Measurements from ENCODE around the gene LMO7. TPM values are rescaled to one million over a fixed set of nuclear protein-coding genes. Genes with fewer than 3 reads are reported as not detected.

The LMO7 gene
- total and polyA plus RNA-seq, 2 of the 4 experiments (the other 2 are of a cell fraction) = 266 to 367 TPM

GRCh38 chr13:75633285-75633684 lies 2.8 kb upstream of the LMO7 start:
- Histone ChIP-seq H3K4me3 (ENCODE audit: insufficient read depth, low read depth, low read length) (no peak overlapping the region), H4K20me1 (ENCODE audit: insufficient read depth, low read length) (0 out of 2 replicates have a peak, but pooled peaks cover under 1% of the 10 kb centered on the region), H2BK15ac (ENCODE audit: low read depth, low read length) (peak overlapping the region; percentile 8; the same call in 1 of the 3 replicates), H3K14ac (replicated peaks; ENCODE audit: low read depth, low read length) (0 out of 2 replicates have a peak overlapping the region, but pooled peaks have one; percentile 24), H4K8ac (ENCODE audit: low read depth in 2 of 2, low read length in 2 of 2) (peak overlapping the region in 1 of 2 experiments; percentile 82; a peak in 3 of 4 replicates), H2BK5ac (ENCODE audit: low read depth, low read length, poor library complexity, severe bottlenecking) (peak overlapping the region; percentile 88), H3K4me2 (ENCODE audit: low read depth, low read length) (0 out of 2 replicates have a peak overlapping the region, but pooled peaks have one; percentile 6), H2AK5ac (ENCODE audit: low read depth, low read length) (peak overlapping the region; percentile 74; the same call in 1 of the 2 replicates), H3K4ac (ENCODE audit: low read depth, low read length) (peak overlapping the region; percentile 51), H3K4me1 (ENCODE audit: control insufficient read depth, insufficient read depth, low read length) (peaks cover 14% of the 10 kb centered on the region), H3K9ac (ENCODE audit: low read depth, low read length) (no peak overlapping the region), H3K27me3 (ENCODE audit: control insufficient read depth, insufficient read depth, low read length) (no peaks in the 10 kb centered on the region), H4K5ac (ENCODE audit: low read depth, low read length) (peak overlapping the region; percentile 4; the same call in 1 of the 2 replicates), H3K79me1 (ENCODE audit: low read depth in 1 of 2, low read length in 2 of 2) (peaks cover 20 to 47% of the 10 kb centered on the region in 2 experiments), H2AK9ac (replicated peaks; ENCODE audit: low read depth, low read length, poor library complexity) (peak overlapping the region; percentile 12), H3K36me3 (ENCODE audit: control insufficient read depth, insufficient read depth, low read length) (no peaks in the 10 kb centered on the region), H2AFZ (replicated peaks; ENCODE audit: low read length, poor library complexity) (no peak overlapping the region), H3K18ac (ENCODE audit: low read depth, low read length) (peak overlapping the region; percentile 58), H3K23ac (ENCODE audit: low read depth, low read length) (no peak overlapping the region), H3K27ac (ENCODE audit: insufficient read depth, low read length) (peak overlapping the region; percentile 62), H2BK20ac (ENCODE audit: low read depth, low read length) (peak overlapping the region; percentile 59; the same call in 1 of the 2 replicates), H2BK120ac (ENCODE audit: low read depth, low read length) (peak overlapping the region; percentile 84), H3K9me1 (ENCODE audit: insufficient read depth, low read length) (peaks cover 6% of the 10 kb centered on the region; the same call in 1 of the 2 replicates), H4K91ac (ENCODE audit: insufficient read depth, low read depth, low read length) (peak overlapping the region; percentile 73), H3K56ac (ENCODE audit: extremely low read depth, insufficient read depth, low read length) (peak overlapping the region; percentile 46; the same call in 1 of the 2 replicates), H3K9me3 (ENCODE audit: control insufficient read depth, insufficient read depth, low read length) (no peaks in the 10 kb centered on the region)
- intact Hi-C loops (cut with micrococcal nuclease) (no loop called here), in situ Hi-C loops (cut with MboI; ENCODE audit: low sequenced_read_pairs) (no loop called here), dilution Hi-C loops (cut with HindIII; ENCODE audit: low sequenced_read_pairs, unreplicated experiment) (no loop called here)
- DNase-seq (peak; percentile 97), ATAC-seq (ENCODE audit: low read depth) (peak; percentile 56)
- BruUV-seq (replicated peaks) = no TSS peak
- CTCF ChIA-PET = interaction anchor here (0.7 to 1.6 kb wide), 2 partner anchors 22 to 40 kb away, joined by 3 to 4 read pairs; no protein-coding TSS in a partner anchor
- POLR2A ChIA-PET (ENCODE audit: unreplicated experiment) = interaction anchor here (0.6 kb wide), 1 partner anchor 141 kb away, joined by 3 read pairs; no protein-coding TSS in a partner anchor
- WGBS, 2 experiments (ENCODE audit: extremely low coverage in 2 of 2, insufficient read length in 1 of 2) = no CpG with 5 or more reads among the region's 2 CpGs
- TF ChIP-seq MAFK (IDR thresholded peaks at IDR 0.05; ENCODE audit: low read depth, low read length) (peak; percentile 35; the same call in 1 of the 2 replicates), RFX5 (IDR thresholded peaks at IDR 0.05; ENCODE audit: low read depth, low read length) (no peak), RAD21 (IDR thresholded peaks at IDR 0.05; ENCODE audit: low read length) (0 out of 2 replicates have a peak, but pooled peaks have one; percentile 5), POLR2A (IDR thresholded peaks at IDR 0.05; ENCODE audit: low read depth, low read length) (no peak), NFE2L2 (IDR thresholded peaks at IDR 0.05; ENCODE audit: low read depth, low read length) (no peak), MXI1 (IDR thresholded peaks at IDR 0.05; ENCODE audit: borderline replicate concordance, low read depth, low read length) (no peak), MAZ (IDR thresholded peaks at IDR 0.05; ENCODE audit: borderline replicate concordance, low read depth, low read length) (no peak), FOS (IDR thresholded peaks at IDR 0.05; ENCODE audit: low read depth, low read length) (0 out of 2 replicates have a peak, but pooled peaks have one; percentile 4), BHLHE40 (IDR thresholded peaks at IDR 0.05; ENCODE audit: low read depth, low read length) (no peak), RCOR1 (IDR thresholded peaks at IDR 0.05; ENCODE audit: insufficient replicate concordance, low read length) (no peak), SMC3 (IDR thresholded peaks at IDR 0.05; ENCODE audit: low read depth, low read length) (0 out of 2 replicates have a peak, but pooled peaks have one; percentile 5)
- TF ChIP-seq, protein P1, sequence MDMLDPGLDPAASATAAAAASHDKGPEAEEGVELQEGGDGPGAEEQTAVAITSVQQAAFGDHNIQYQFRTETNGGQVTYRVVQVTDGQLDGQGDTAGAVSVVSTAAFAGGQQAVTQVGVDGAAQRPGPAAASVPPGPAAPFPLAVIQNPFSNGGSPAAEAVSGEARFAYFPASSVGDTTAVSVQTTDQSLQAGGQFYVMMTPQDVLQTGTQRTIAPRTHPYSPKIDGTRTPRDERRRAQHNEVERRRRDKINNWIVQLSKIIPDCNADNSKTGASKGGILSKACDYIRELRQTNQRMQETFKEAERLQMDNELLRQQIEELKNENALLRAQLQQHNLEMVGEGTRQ (IDR thresholded peaks at IDR 0.05; ENCODE audit: low read depth, low read length) = no peak; the same call in 1 of the 2 replicates
